Fibroblast of the conjunctiva (primary cell): ENCODE measurements around the gene AKR1E2.

Experiments
- DNase-seq: peaks from one replicate; pipeline ENCODE4 v3.0.0-alpha.2; 2010; ENCODE audit warnings: low read depth

The AKR1E2 gene

DNA sequence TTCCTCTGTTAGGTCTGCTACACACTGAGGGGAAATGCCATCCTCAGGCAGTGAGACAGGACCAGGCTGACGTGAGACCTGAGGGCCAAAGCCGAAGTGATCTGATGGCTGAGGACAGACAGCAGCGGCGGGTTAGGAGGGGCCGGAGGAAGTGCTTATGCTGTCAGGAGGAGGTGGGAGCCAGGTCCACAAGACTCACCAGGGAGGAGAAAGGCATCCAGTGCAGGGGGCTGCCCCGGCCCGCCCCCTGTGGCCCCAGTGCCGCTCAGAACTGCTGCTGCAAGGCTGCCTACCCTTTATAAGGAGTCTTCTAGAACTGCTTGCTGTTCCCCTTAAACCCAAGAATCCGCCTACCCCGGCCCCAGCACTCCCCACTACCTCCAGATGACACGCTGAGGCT, 19.8 kb downstream of the AKR1E2 start:
- no peak for DNase-seq

DNA sequence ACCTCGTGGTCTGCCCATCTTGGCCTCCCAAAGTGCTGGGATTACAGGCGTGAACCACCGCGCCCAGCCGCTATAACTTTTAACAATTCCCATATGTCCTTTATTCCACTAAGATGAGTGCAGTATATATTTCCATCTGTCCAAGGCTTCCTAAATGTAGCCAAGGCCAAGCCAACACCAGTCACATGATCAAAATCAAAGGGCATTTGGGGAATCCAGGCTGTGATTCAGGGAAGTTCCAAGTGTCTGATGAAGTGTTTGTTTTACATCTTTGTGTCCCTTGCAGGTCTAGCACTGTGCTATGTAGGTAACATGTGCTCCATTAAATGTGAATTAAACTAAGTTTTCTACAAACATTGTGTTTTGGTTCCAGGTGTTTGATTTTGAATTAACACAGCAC, 20.8 kb downstream of the AKR1E2 start:
- no peak for DNase-seq

DNA sequence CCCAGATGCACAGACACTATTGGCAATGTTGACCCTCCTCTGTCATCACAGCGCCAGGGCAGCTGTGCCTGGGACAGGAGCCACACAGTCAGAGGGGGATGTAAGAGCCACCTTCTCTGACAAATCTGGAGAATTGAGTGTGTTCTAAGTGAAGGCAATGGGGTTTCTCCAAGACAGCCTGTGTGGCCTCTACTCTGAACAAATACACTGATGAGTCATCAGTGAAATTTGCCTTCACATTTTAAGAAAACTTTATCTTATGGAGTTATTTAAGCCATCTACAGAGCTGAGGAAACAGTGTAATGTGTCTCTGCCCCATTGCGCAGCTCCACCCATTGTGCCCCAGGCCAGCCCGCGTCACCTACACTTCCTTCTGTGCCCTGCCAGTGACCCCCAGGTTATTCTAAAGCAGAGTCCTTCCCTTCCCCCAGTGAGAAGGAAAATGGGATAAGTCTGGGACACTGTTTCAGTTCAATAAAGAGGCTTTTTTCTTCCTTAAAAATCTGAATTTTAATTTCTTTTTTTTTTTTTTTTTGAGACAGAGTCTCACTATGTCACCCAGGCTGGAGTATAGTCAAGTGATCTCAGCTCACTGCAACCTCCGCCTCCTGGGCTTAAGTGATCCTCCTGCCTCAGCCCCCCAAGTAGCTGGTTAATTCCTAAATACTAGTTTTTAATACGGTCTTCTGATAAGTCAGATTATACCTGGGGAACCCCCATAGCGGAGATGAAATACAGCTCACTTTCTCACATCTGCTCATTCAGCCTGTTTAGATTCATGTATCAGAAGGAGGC, 21.8 kb downstream of the AKR1E2 start:
- peak; percentile 51 for DNase-seq

DNA sequence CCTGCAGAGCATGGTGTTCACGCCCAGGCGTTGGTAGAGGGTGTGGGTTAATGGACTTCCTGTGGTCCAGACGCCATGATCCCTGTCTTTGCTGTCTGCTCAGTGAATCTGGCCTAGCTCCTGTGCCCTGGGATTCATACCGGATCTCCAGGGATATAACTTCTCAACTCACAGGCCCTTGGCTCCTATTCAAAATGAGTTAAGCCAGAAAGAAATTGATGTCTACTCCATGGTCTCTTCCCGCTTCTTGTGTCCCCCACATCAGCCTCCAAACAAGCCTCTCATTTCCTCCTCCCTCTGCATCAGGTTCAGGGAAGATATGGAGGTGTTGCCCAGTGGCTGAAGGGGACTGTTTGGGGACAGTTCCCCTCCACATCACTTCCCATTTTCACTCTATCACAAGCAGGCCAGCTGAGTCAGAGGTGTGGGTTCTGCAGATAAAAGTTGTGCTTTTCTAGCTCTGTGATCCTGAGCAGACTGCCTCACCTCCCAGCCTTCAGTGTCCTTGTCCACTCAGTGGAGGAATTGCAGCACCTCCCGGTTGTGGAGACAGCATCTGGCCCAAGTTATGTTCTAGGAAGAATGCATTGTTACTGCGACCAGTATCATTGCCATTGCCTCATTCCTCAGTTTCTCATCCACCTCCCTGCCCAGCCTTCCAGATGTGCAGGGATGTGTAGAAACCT, 22.5 kb downstream of the AKR1E2 start:
- DNase-seq, result no peak

DNA sequence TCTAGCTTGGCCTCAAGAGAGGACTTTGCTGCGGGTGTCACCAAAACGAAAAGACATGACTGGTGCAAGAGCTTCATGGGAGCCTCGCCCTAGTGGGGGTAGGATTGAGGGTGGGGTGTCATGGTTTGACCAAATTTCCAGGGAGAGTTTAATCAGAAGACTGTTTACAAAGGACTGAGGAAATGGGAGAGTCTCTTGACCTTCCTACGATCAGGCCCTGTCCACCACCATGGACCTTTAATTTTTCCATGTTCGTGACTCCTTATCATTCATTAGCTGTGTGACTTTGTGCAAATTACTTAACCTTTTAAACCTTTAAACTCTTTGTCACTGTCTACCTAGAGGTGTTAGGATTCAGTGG, 23.0 kb downstream of the AKR1E2 start:
- no peak for DNase-seq

DNA sequence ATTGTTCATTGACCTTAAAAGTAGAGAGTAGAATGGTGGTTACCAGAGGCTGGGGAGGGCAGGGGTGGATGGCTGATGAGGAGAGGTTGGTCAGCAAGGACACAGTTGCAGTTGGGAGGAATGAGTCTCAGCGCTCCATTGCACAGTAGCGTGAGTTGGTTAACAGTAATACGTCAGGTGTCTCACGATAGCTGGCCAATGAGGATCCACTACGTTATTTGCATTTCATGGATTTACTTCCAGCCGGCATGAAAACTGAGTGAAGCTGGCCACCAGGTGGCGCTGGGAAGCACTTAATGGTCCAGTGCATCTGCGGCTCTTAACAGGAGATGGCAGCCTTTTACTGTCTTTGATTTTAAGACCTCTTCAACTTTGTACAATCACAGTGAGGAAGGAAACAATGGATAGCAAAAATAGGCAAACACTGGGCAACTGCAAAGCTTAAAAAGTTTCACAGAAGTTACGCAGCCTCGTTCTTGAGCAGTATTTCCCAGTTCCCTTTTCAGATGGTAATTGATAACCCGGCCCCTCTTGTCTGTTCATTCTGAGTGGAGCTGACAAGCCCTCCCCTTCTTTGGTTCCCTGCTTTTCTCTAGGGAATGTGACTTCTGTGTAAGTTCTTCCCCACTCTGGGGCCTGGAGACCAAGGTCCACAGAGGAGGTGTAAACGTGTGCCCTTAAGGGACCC, 23.7 kb downstream of the AKR1E2 start:
- peak; percentile 94 for DNase-seq

DNA sequence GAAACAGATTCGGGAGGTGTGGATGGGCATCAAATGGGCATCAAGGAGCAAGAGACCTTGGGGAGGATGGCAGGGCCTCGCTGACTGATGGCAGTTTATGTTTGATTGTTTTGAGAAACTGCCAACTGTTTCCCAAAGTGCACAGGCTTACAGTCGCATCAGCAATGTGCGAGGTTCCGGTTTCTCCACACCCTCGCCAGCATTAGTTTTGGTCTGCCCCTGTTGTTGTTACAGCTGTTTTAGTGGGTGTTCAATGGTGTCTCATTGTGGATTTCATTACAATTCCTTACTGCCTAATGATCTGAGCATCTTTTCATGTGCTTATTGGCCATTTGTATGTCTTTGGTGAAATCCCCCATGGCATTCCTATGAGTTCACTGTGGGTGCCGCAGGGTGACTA, 24.4 kb downstream of the AKR1E2 start:
- DNase-seq, result no peak

DNA sequence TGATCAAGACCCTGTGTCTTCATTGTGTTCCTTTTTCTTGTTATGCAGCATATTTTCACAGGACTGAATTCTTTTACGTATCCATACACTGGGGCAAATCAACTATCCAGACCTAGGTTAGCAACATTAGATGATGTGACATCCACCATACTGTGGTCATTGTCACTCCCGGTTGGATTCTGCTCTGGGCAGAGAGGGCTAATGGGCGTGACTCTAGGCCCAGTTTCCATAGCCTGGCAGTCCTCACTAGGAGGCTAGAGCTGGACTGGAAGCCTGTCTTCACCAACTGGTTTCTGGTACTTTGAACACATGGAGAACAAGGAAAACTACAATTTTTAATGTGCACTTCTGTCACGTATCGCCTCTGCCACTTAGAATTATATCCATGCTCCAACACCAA, 25.2 kb downstream of the AKR1E2 start:
- DNase-seq, result no peak

DNA sequence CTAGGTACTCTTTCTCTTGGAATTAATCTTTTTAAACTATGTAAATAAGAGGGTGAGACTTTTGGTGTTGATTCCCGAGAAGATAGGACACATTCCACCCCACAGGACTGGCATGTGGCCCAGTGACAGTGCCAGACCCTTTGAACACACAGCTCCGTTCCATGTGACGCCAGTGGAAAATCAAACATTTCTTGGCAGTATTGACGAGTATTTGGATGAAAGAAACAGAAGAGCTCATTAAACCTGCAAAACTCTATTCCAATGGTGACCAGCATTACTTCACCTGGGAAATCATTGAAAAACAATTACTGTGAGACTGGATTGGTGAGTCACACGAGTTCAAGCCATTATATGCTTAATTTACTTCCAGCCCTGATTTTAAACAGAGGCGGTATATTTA, 25.8 kb downstream of the AKR1E2 start:
- DNase-seq, result no peak

DNA sequence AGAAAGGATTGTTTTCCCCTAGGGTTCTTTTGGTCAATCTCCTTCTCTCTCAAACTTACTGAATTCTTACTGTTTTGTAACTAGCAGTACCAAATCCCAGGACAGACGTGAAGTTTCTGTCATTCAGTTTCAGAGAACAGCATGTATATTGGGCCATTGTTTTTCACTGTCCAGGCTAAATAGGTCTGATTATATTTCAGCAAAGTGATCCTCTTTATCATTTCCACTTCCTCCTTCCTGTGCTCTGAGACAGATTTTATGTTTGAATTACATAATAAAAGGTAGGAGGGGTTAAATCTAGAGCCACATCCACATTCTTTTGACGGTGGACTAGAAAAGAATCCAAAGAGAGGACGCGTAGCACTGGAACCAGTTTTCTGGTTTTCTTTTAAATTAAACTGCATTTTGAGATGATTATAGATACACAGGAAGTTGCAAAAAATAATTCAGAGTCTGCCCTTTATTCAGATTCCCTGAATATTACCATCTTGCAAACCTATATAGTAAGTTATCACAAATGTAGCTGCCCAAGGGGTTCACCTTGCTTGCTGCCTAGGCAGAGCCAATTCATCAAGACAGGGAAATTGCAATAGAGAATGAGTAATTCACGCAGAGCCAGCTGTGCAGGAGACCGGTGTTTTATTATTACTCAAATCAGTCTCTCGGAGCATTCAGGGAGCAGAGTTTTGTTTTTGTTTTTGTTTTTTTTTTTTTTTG, 40.1 kb downstream of the AKR1E2 start:
- no peak for DNase-seq

DNA sequence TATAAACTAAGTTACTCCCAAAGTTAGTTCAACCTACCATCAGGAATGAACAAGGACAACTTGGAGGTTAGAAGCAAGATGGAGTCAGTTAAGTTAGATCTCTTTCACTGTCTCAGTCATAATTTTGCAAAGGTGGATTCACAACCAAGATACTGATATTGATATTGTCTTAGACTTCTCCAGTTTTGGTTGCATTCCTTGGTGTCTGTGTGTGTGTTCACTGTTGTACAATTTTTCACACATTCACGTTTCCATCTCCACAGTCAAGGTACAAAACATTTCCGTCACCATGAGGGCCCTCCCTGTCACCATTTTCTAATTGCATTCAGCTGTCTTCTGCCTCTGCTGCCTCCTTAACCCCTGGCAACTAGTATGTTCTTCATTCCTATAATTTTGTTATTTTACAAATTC, 41.1 kb downstream of the AKR1E2 start:
- no peak for DNase-seq

DNA sequence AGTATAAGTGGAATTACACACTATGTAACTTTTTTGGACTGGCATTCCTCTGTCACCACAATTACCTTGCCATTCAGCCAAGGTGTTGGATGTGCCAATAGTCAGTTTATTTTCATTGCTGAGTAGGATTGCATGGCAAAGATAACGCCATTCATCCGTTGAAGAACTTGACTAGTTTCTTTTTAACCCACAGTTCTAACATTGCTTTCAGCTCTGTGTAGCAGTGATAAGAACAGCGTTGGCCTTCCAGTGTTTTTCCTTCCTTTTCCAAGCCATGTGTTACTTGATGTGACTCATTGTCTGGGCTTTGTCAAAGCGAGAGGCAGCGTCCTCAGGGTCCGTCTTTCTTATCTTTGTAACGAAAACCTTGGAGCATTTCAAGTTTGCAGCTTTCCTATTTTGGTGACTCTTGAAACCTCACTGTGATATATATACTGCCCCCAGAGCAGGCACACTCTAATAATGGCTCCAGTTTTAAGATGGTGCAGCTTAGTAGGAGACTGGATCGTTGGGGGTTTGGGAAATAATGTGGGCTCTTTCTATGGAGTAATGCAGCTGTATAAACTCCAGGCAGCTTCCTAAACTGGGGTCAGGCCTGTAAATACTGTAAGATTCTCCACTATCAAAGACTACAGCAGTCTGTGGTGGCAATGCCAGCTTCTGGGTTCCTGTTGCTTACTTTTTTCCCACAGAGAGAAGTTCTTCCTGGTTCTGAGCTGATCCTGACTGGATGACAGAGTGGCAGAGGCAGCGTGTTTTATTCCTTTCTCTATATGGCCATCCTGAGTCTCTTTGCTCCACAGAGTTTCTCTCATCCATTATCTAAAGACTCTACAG, 41.7 kb downstream of the AKR1E2 start:
- DNase-seq, result no peak

DNA sequence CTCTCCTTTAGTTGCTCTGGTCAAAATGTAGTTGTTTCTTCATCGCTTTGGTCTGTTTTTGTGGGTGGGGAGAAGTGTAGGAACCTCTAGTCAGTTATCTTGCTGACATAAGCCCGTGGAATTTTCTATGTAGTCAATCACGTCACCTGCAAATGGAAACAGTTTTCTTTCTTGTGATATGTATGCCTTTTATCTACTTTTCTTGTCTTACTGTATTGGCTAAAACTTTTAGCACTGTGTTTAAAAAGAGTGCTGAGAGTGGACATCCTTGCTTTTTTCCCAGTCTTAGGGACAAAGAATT, 42.3 kb downstream of the AKR1E2 start:
- no peak for DNase-seq

DNA sequence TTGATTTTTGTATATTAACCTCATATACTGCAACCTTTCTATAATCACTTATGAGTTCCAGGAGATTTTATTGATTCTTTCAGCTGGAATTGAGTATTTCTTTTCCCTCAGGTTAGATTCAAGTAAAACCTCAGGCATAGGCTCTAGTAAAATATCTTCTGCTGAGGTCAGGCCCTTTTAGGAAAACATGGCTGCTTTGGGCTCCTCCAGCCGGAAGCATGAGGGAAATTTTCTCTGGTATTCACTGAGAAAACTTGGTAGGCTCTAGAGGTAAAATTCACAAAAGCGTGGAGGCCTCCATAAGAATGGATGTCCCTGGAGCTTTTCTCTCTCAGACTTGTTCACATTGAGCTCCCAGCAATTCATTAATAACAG, 56.7 kb downstream of the AKR1E2 start:
- DNase-seq, result no peak

DNA sequence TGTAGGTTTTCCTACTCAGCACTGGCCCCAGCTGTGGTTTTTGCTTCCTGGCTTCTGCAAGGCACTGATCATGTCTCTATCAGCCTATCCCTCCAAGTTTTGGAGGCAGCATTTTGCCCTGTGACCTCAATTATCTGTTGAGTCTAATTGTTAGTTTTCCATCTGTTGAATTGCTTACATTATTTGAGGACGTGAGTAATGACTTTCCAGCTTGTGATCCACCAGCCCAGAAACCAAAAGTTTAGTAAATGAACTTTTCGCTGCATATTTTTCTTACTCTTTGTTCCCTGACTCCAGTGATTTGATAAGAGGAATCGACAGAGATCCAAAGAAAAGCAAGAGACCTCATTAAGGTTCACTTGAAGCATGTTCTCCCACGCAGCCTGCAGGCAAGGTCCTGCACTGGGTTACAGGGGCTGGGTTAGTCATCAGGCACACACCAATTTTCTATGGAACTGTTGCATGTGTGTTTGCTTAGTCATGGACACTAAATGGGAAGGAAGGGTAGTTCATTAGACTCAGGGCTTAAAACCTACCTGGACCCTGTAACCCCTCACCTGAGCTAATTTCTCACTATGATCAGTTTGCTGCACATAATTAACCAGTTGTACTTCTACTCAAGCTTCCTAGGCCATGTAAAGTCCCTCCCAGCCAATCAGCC, 57.2 kb downstream of the AKR1E2 start:
- DNase-seq, result peak; percentile 12

DNA sequence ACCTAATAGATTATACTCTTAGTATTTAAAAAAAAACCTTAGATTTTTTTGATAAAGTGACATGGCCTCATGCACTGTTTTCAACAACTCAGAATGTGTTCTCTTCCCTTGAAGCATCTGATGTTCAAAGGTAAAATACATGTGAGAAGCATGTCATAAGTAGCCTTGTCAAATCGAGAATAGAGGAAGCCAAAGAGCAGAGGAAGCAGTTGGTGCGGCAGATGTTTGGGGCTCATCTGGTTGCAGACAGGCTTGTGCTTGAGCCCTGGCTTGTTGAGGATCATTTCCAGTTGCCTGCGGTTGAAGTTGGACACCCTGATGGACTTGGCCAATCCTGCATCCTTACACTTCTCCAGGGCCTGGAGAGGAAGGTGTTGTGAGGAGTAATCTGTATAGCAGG, 59.2 kb downstream of the AKR1E2 start:
- DNase-seq, result no peak

DNA sequence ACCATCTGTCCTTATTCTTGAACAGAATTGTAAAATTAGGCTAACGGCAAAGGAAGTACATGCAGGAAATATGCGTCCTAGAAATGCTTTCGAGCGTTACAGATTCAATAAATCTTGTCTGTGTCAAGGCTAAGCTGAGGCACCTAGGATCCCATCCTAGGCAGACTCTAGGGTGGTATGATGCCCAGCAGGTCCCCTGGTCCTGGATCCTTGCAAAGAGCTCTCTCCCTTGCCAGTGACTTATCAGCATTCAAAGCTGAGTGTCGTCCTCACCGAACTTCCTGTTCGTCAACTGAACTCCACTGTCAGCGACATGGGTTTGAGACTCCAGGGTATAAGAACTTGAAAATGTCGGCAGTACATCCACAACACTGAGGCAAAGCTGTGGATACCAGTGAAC, 61.5 kb downstream of the AKR1E2 start:
- no peak for DNase-seq

DNA sequence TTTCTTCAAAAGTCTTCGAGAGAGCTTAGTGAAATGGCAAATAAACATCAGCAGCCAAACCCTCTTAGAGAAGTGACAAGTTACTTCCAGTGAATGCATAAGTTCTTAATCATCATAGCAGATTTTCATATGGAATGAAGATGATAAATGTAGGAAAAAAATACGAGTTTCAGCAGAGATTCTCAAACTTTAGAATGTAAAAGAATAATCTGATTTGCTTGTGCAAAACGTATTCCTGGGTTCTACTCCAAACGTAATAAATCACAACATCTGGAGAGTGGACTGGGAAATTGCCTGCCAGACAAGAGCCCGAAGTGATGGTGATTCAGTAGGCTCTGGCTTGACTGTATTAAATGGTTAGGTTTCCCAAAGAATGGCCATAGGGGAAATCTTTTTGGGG, 62.2 kb downstream of the AKR1E2 start:
- DNase-seq, result no peak

DNA sequence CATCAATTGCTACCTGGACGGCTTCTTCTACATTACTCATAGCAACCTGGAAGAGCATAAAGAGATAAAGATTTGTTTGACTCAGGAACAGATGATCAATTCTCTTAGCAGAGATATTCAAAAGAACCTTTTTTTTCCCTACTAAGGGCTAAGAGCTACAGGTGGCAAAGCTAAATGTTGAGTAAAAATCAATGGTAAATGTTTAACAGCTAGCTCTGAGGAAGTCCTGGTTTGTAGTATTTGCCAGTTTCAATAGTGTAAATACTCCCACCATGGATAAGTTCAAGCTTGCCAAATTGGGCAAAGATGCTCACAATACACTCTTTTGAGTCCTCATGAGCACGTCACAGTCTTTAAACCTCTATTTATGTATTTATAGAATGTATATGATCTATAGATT, 64.0 kb downstream of the AKR1E2 start:
- DNase-seq, result no peak

DNA sequence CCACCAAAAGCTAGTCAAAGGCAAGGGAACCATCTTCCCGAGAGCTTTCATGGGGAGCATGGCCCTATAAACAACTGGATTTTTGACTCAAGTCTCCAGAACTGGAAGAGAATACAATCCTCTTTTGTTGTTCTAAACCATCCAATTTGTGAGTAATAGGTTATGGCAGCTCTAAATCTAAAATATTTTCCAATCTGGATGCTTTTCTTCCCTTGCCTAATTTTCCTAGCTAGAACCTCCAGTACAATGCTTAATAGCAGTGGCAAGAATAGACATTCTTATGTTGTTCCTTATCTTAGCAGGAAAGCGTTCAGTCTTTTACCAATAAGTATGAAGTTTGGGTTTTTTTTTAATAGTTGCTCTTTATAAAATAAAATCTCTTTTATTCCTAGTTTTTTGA, 66.7 kb downstream of the AKR1E2 start:
- no peak for DNase-seq

DNA sequence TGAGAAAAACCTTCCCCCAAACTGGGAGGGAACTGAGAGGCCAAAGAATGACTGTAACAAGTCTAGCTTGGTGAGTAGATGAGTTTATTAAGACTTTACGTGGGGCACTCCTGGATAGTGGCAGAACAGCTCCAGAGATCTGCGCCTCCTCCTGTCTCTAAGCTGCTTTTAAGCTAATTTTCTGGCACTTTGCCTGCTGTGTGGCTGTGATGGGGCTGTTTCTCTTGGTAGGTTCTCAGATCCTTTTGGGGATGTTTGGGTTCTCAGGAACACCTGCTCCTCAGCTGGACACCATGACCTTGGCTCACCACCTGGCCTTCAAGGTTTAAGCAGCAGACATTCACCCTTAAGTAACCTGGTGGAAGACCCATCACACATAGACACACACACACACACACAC, 68.3 kb downstream of the AKR1E2 start:
- no peak for DNase-seq
